Measurements from ENCODE around the gene SDHAF4.

GRCh38 chr6:70538376-70538775 lies 28.4 kb upstream of the SDHAF4 start:
- TF ChIP-seq CTCF (conservative IDR thresholded peaks at IDR 0.05) (no peak), ZFX (IDR thresholded peaks at IDR 0.05) (no peak)

Data from C4-2B (cell line).